HG03060 (cell line): ENCODE measurements around the gene TOX2.

ENCODE experiments used
- ATAC-seq: cut with Tn5 transposase; IDR thresholded peaks from one replicate; pipeline ENCODE4 v1.9.1; 2021; ENCODE audit warnings: low read depth, moderate number of reproducible peaks; ENCODE audit not compliant: unreplicated experiment

TOX2 gene

GRCh38 chr20:44050925-44051660 lies 136.4 kb downstream of the TOX2 start:
- ATAC-seq: no peak

- ATAC-seq: no peak
Observed at GRCh38 chr20:44051661-44052000, 137.0 kb downstream of the TOX2 start.

- no peak for ATAC-seq
Observed at GRCh38 chr20:44052166-44052565, 137.5 kb downstream of the TOX2 start.

- no peak for ATAC-seq
Observed at GRCh38 chr20:44053046-44053445, 138.4 kb downstream of the TOX2 start.

- no peak for ATAC-seq
Observed at GRCh38 chr20:44054118-44054517, 139.5 kb downstream of the TOX2 start.

GRCh38 chr20:44054849-44055248 lies 140.2 kb downstream of the TOX2 start:
- no peak for ATAC-seq

GRCh38 chr20:44056010-44056698 lies 141.5 kb downstream of the TOX2 start:
- ATAC-seq: no peak

- ATAC-seq: no peak
Observed at GRCh38 chr20:44057698-44058675, 143.3 kb downstream of the TOX2 start.

- no peak for ATAC-seq
Observed at GRCh38 chr20:44064501-44065400, 150.1 kb downstream of the TOX2 start.

- ATAC-seq: no peak
Observed at GRCh38 chr20:44065401-44066340, 151.0 kb downstream of the TOX2 start.

GRCh38 chr20:44066645-44067606 lies 152.3 kb downstream of the TOX2 start:
- ATAC-seq: no peak

GRCh38 chr20:44067650-44068081 lies 153.0 kb downstream of the TOX2 start:
- ATAC-seq: no peak

GRCh38 chr20:44068316-44069201 lies 153.9 kb downstream of the TOX2 start:
- no peak for ATAC-seq

- peak; percentile 67 for ATAC-seq
Observed at GRCh38 chr20:44069203-44070011, 154.8 kb downstream of the TOX2 start.

- ATAC-seq: no peak
Observed at GRCh38 chr20:44070139-44070900, 155.7 kb downstream of the TOX2 start.
